Left colon (tissue), 2 donors: ENCODE results near the gene DPYD. TPM values are rescaled to one million over a fixed set of nuclear protein-coding genes. Genes with fewer than 3 reads are reported as not detected.
A peak's percentile ranks its signal among the peaks of the same experiment; 100 is the strongest.

Experiments
- ATAC-seq: fragments of 200-7000 bp; cut with Tn5 transposase; one replicate; pipeline ENCODE4 v1.9.1; 2020; ENCODE audit warnings: mild to moderate bottlenecking, moderate library complexity
- DNase-seq, 2 donors: peaks; one replicate each; pipeline ENCODE4 v3.0.0-alpha.2; 2020
- intact Hi-C, 2 donors: fragments of 100-400 bp; cut with DNase I in 1 of 2; cut with micrococcal nuclease in 1 of 2; formaldehyde crosslinking; loops; one replicate each; pipeline versions ENCODE4 v1.11.2 to v1.14.0; 2022; cut with DNase I, micrococcal nuclease
- total RNA-seq, 2 donors: library from RNA; stranded (reverse); fragmentation: NEBNext Ultra II Directional; extraction: Animal tissue kit (Norgen Biotek cat#: 25700); gene quantifications; one replicate each; pipeline ENCODE4 v1.2.1, GENCODE V29; 2021
- donor health status: DM: no; HTN: no; CAD: no.
- donor health status: DM: yes; HTN: yes; CAD: no.

The DPYD gene
- total RNA-seq, 2 donors from 2014 or later: 10.6 to 12.9 TPM

DNA sequence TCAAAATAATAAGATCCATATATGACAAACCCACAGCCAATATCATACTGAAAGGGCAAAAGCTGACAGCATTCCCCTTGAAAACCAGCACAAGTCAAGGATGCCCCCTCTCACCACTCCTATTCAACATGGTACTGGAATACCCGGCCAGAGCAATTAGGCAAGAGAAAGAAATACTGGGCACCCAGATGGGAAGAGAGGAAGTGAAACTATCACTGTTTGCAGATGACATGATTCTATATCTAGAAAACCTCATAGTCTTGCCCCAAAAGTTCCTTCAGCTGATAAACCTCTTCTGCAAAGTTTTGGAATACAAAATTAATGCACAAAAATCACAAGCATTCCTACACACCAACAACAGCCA is 756.6 kb downstream of the DPYD start:
- ATAC-seq: no peak
- intact Hi-C loops: no loop called here

DNA sequence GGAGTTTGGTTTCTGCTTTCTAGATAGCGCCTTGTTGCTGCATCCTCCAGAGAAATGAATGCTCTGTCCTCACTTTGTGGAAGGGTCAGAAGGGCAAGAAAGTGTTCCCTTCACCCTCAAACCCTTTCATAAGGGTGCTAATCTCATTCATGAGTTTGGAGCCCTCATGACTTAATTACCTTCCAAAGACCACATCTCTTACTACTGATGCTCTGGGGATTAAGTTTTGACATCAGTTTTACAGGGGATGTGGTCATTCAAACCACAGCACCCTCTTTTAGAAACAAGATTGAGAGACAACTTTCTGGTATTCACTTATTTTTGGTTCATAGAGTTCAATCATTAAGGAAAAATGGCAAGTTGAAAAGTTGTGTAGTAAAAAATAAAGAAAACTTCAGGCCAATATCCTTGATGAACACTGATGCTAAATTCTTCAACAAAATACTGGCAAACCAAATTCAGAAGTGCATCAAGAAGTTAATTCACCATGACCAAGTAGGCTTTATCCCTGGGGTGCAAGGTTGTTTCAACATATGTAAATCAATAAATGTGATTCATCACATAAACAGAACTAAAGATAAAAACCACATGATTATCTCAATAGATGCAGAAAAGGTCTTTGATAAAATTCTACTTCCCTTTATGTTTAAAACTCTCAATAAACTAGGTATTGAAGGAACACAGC is 757.1 kb downstream of the DPYD start:
- DNase-seq: no peak
- intact Hi-C loops: no loop called here
- no peak for ATAC-seq

More for the DNA sequence above, 756.6 kb downstream of the DPYD start:
- no peak for DNase-seq

DNA sequence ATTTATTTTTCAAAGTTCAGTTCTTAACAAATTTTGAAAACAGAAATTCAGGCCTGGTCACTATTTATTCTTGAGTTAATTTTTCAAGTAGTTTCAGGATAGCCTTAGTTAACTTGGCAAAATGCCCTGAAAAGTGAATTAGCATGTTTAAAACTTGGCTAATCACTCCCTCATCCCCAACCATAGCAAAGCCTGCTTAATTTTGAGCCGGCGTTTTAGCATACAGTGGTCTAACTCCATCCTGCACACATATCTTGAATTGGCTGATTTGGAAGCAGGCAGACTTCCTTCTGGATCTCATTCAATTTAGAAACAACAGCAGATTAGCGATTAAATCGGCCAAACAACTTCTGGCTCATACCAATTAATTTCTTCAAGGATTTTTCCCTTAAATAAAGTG is 760.0 kb downstream of the DPYD start:
- no peak for DNase-seq

DNA sequence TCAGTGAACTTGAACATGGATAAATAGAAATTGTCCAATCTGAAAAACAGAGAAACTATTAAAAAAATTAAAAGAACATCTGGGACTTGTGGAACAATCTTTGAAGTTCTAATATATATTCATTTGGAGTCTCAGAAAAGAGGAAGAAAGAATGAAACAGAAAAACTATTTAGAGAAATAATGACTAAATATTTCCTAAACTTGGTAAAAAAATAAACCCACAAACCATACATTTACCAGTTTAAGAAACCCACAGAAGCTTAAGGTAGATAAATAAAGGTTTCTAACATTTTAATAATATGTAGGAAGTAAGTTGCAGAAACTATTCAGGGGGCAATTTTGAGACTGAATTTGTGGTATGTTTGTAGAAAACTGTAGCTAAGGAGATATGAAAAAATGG is 761.5 kb downstream of the DPYD start:
- no peak for DNase-seq
- intact Hi-C loops: no loop called here
- no peak for ATAC-seq

More for the DNA sequence above, 760.0 kb downstream of the DPYD start:
- intact Hi-C loops: no loop called here
- no peak for ATAC-seq

DNA sequence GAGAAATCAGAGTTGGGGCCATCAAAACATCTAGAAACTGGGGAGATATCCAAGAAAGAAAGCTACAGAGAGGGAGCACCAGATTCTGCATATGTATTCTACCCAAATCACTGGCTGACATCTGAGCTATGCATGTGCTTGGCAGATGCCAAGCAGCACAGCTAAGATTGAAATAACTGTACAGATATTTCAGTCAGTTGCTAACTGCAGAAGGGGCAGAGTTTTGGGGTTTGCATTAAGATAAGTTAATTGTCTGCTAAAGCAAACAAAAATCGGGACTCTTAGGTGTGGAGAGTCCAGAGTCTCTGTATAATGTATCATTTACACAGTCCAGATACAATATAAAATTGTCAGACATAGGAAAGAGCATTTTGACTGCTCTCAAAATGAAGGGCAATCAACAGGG is 762.1 kb downstream of the DPYD start:
- ATAC-seq: no peak
- intact Hi-C loops: no loop called here
- DNase-seq: no peak

DNA sequence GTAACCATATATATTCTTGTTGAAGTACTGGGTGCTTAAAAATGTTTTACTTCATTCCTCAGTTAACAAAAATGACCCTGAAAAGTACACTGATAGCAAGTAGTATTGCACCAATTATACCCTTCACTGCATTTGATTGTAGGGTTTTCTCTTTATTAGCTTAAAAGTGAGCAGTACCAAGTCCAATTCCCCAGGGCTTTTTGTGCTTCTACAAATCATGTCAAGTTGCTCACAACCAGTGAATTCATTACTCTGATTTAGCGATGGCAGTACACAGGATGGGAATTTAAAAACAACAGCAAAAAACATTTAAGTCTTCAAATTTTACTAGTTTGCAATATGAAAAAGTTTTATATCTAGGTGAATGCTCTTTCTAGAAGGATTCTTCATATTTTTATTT is 762.8 kb downstream of the DPYD start:
- intact Hi-C loops: no loop called here
- ATAC-seq: no peak

DNA sequence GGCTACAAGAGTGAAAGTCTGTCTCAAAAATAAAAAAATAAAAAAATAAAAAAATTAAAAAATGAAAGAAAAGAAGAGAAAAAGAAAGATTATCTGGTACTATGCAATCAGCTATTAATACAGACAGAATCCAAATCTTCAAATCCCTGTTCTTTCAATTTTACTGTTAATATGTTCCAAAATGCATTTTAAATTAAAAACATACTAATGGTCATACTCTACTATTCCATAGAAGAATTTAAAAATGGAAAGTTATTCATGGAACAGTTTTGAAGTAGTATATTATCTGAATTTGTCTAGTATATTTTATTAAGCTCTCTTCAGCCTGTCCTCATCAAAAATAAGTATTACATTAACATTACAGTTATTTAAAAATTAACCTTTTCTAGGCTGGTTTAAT is 769.2 kb downstream of the DPYD start:
- no peak for DNase-seq
- intact Hi-C loops: no loop called here
- ATAC-seq: no peak

More for the DNA sequence above, 762.8 kb downstream of the DPYD start:
- no peak for DNase-seq

DNA sequence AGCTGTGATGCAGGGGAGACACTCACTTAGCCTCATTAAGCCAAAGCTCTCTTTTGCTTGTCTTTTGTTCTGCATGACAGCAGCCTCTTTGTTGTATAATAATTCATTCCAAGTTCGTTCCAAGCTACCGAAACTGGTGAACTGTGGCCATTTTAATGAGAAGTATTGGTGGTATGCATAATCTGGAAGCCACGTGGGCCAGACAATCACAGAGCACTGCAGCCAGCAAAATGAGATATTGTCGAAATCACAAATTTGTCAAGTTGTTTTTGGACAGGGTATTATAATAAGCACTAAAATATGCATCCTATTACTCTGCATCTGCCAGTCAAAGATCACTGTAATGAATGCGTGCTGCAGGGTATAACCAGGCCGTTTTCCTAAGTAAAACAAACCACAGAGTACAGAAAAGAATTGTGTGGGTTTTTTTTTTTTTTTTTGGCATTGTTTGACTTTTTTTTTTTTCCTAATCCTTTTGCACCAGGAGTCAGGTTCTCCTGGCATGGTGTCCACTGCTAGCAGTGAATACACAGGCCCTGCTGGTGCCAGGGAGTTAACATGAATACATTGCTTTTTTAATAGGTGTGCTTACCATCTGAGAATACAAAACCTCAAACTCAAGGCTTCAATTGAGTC is 775.4 kb downstream of the DPYD start:
- DNase-seq: no peak
- intact Hi-C loops: no loop called here
- ATAC-seq: no peak

DNA sequence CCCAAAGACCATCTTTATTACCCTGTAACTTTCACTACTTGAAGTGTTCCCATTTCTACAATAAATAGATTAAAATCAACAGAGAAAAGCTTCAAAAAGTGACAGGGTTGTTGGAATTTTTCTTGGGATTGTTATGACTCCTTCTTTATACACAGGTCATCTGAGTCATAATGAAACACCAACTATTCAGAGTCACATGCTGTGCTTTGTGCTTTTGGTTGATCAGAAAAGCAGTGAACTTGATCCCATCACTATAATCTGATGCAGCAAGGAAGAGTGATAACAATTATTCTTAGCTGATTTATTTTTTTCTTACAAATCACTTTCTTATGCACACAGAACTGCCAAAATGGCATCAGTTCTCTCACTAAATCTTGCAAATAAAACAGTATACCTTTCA is 776.3 kb downstream of the DPYD start:
- ATAC-seq: no peak
- intact Hi-C loops: no loop called here
- no peak for DNase-seq

DNA sequence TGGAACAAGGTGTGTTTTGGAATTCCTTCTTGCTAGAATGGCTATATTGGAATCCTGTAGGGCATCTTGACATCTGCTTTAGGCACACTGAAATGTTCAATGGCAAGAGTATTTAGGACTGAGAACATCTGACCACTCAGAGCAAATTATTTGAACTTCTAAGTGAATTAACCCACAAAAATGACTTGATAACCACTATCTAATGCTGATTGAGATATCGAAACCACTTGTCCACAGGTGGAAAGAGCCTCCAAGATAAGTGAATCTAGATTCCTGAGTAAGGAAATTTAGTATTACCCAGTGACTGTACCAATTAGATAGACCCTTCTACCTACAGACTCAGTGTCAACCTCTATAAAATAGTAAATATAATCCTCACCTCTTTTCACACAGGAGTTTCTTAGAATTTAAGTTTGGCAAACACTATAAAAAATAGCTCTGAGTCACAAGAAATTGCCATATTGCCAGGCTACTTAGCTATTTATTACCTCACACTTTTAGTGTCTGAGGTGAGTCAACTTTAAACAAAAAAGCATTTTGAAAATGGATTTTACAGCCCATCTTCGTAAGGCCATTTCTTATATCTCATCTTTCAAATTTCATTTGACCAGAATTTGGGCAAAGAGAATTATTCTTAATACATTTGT is 777.5 kb downstream of the DPYD start:
- intact Hi-C loops: no loop called here
- no peak for DNase-seq
- ATAC-seq: no peak

DNA sequence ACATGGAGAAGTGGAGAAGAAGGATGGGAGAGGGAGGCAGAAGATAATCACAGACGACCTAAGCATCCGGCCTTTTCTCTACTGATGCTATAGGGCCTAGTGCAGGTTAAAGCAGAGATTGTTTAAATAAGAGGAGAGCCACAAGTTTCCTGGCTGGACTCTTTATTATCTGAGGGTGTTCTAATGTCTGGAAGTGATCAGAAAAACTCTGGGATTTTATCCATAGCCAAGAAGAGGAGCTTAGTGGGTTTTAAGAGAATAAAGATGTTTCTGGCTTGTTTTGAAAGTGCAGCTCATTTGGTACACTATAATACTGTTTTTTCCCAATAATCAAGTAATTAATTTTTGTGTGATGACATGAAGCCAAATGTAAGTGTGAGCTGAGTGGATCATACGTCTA is 780.2 kb downstream of the DPYD start:
- intact Hi-C loops: no loop called here
- DNase-seq (no peak), ATAC-seq (no peak)

DNA sequence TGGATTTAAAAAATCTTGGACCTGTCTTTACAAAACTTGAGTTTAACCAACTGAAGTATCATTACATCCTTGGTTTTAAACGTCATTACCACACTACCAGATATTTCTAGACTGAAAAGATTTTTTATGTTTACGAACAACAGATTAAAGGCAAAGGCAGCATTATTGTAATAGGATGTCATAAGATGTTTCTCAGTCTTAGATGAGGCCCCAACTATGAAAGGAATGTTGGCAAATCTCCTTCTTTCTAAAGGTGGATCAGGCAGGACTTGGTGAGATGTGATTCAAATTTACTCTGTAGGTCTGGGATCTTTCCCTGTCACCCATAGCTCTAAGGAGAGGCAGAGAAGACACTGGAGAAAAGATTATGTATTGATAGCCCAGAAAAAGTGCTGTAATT is 781.3 kb downstream of the DPYD start:
- DNase-seq (no peak), ATAC-seq (no peak)
- intact Hi-C loops: no loop called here

DNA sequence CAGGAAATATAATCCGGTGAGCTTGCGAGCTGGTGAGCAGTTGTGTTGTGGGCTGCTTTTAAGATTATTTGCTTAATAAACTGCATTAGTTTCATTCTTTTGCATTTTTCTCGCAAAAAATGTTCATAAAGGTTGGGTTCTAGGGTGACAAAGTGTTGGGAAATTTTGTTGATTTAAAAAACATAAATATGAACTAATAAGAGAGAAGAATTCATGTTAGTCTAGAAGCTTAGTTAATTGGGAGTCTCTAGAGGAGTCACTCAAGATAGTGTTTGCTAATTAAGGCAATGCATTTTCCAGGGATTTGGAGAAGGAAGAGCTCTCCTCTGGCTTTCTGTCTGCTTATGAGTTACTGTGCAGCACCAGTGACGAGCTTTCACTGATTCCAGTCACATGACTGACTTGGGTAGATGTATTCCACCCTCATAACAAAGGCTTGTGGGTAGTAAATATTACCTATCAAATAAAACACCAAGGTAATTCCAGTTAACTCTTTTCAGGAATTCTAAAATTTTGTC is 782.3 kb downstream of the DPYD start:
- no peak for DNase-seq
- intact Hi-C loops: no loop called here

DNA sequence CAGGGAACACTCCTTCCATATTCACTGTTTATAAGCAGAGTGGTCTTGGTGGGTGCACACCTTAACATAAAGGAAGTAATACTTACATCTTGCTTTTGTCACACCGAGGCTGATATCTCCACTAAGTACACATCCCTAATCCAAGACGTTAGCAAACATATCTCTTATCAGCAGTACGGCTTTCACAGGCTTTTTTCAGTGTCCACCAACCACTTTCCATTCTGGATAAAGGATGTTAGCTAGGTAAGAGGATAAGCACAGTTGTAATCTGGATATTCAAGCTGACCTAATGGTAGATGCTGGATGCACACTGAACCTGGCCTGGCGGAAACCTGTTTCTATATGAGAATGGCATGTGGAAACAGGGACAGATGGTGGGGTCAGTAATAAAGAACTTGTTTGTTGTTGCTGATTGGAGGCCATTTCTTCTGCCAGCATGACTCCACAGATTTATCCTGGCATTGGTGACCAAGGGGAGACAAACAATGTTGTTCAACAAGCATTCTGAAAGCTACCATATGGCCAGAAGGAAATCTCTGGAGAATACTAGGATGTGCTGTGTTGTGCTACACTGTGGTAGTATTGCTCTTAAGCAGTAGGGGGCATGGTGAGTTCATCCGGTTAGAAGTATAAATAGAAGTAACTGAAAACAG is 782.8 kb downstream of the DPYD start:
- ATAC-seq: peak; percentile 94
- peak in 1 of 2 donors; percentile 11 for DNase-seq
- intact Hi-C loops: no loop called here

More for the DNA sequence above, 782.3 kb downstream of the DPYD start:
- ATAC-seq: no peak

DNA sequence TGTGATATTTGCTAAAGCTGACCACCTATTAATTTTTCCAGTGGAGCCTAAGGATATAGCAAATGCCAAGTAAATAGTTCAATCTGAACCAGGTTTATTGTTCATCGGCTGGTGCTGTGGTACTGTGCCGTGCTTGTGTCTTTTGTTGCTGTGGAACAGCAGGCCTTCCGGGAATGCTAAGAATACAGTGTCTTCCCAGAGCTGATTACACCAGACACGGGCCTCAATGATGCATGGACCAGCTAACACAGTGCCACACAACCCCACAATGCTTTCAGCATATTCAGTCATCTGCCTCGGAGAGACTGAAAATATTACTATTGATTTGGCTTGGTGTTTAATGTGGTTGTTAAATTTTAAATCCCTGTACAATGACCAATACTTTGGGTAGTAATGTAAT is 783.8 kb downstream of the DPYD start:
- intact Hi-C loops: no loop called here
- ATAC-seq (no peak), DNase-seq (no peak)

DNA sequence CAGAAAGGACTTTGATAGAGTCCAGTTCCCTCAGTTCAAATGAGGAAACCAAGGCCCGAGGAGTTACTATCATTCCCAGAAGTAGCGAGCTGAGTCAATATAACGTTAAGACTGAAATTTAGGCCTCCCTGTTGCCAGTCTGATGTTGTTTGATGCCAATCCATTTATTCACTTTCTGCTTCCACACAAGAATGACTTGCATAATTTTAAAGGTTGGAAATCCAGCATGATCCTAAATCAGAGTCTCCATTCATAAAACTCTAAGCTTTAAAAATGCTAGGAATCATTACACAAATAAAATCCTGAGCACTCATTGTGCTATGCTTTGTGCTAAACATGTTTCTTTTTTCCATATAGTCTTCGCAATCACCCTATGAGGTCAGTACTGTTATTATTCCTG is 784.9 kb downstream of the DPYD start:
- intact Hi-C loops: no loop called here
- ATAC-seq (no peak), DNase-seq (no peak)

DNA sequence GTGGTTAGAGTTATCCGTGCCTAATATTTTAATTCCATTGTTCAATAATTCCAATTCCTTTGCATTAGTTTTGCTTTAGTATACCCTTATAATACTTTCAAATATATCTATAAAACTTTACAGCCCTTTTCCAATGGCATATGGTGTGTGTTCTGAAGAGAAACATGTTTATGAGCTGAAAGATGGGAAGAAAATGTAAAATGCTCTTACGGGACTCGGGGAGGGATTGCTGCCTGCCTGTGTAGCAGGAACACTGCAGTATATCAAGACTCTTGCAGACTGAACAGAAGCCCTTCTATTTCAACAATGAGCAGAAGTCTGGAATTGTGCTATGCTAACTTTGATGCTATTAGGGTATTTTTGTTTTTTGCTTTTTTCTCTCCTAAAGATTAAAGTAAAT is 792.4 kb downstream of the DPYD start:
- DNase-seq (no peak), ATAC-seq (no peak)
- intact Hi-C loops: no loop called here

DNA sequence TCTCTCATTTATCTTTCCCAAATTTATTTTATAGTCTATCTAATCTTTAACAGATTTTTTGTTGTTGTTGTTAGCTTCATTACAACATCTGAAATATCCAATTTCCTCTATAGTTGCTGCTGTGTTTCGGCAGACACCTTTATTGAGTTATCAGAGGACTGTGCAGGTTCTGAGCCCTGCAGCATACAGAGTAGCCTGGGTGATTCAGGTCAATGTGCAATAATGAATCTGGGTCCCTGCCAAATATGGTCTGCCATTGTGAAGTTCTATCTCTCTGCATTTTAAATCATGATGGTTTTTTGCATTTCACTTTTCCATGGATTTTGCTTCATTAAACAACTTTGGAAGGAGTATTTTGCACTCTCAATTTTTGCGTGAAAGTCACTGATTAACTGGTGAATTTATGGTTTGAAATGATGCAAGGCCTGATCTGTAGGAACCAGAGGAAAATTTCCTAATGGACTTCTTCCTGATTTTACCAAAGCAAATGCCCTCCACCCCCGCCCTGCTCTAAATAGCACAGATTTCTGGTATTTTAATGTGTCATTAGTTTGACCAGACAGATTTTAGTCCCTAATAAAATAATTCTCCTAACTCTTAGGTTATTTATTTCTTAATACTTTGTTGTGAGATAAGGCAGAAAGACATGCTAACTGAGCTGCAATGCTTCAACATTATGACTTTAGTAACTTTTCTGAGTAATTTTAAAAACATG is 797.0 kb downstream of the DPYD start:
- ATAC-seq (no peak), DNase-seq (no peak)
- intact Hi-C loops: no loop called here

DNA sequence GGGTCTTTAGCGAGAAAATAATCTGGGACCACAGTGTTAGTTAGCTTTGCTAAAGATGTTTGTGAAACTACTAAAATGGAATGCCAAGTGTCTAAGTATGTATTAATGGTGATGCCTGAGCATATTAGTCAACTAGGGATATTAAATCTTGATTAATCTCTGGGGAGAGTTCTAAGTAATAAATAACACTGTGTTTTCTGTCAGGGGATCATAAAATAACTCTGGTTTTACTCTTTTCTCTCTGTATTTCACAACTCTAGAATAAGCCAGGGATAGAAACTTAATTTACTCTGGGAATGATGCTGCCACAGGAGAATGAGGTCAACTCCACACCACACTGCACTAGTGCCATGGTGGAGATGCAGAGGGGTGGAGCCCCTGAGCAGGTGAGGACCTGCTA is 800.0 kb downstream of the DPYD start:
- DNase-seq (no peak), ATAC-seq (no peak)
- intact Hi-C loops: no loop called here
